DMS153 treated with DMSO at 0.1 percent for 48 hours (cell line): ENCODE results near the gene OAS2.
A peak's percentile ranks its signal among the peaks of the same experiment; 100 is the strongest.

Experiments
- DNase-seq: peaks from one replicate; lab custom pipeline; 2025; ENCODE audit not compliant: unreplicated experiment; lab: John Stamatoyannopoulos, UW

Gene OAS2, protein sequence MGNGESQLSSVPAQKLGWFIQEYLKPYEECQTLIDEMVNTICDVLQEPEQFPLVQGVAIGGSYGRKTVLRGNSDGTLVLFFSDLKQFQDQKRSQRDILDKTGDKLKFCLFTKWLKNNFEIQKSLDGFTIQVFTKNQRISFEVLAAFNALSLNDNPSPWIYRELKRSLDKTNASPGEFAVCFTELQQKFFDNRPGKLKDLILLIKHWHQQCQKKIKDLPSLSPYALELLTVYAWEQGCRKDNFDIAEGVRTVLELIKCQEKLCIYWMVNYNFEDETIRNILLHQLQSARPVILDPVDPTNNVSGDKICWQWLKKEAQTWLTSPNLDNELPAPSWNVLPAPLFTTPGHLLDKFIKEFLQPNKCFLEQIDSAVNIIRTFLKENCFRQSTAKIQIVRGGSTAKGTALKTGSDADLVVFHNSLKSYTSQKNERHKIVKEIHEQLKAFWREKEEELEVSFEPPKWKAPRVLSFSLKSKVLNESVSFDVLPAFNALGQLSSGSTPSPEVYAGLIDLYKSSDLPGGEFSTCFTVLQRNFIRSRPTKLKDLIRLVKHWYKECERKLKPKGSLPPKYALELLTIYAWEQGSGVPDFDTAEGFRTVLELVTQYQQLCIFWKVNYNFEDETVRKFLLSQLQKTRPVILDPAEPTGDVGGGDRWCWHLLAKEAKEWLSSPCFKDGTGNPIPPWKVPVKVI

DNA sequence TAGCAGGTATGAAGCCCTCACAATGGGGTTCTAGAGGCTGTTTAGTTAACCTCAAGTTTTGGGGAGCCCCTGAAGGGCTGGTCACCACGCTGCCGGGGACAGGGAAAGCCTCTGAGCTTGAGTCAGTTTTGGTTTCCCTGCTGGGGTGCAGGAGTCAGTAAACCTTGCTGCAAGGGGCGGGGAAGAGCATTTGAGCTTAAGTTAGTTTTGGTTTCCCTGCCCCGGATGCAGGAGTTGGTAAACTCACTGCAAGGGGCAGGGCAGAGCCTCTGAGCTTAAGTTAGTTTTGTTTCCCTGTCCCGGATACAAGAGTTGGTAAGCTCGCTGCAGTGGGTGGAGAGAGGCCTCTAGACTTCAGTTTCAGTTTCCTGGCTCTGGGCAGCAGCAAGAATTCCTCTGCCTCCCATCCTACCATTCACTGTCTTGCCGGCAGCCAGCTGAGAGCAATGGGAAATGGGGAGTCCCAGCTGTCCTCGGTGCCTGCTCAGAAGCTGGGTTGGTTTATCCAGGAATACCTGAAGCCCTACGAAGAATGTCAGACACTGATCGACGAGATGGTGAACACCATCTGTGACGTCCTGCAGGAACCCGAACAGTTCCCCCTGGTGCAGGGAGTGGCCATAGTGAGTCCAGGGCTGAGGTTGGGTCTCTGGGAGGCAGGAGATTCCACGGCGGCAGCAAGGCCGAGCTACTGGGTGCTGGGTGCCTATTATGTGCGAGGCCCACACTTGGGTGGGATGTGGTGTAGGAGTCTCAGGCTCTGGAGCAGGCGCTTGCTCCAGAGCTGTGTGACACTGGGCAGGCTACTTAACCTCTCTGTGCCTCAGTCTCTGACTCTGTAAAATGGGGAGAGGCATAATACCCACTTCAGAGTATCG is at the start of gene OAS2:
OAS2 (plus strand) TSS at position 357 of the 878 bp plus-strand sequence; CDS start at position 447, 90 bp downstream.
- DNase-seq = no peak

DNA sequence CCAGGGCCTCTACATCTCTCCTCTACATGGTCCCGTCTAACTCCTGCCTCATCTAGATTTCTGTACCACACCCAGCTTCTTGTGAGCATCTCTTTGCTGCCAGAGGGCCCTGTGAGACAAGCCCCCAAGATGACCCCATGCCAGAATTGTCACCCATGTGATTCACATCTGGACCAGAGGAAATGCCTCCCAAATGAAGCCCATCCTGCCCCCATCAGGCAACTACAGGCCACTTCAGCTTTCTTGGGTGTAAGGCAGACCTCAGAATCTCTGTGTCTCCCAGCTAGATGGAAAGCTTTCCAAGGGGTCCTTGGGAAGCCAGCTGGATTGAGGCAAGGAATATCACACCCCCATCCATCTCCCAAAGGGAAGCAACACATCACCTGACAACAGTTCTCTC is 49.3 kb upstream of the OAS2 start:
- DNase-seq = no peak

DNA sequence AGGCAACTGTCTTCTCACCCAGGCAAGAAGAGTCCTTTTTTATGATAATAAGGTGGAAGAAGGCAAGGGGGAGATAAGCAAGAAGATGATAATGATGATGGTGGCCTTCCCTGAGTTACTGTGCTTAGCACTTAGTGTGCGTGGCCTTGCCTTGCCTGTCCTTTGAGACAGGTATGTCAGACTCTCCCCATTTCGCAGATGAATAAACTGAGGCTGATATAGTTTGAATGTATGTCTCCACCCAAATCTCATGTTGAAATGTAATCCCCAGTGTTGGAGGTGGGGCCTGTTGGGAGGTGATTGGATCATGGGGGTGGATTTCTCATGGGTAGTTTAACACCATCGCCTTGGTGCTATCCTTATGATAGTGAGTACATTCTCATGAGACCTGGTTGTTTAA is 48.6 kb upstream of the OAS2 start:
- no peak for DNase-seq

DNA sequence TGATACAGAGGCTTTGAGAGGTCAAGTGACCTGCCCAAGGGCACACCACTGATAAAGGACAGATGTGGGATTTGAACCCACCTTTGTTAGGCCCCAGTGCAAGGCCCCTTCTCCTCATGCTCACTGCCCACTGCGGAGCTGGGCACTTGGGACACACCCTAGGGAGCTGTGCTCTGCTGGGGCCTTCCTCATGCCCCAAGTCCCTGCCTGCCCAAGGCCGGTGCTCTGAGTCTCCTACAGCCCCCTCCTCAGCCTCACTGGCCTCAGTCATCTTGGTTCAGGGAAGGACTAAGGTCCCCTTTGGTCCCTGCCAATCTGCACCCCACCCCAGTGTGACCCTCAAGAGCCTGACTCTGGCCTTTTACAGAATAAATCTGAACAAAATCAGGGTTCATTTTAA is 48.0 kb upstream of the OAS2 start:
- no peak for DNase-seq

DNA sequence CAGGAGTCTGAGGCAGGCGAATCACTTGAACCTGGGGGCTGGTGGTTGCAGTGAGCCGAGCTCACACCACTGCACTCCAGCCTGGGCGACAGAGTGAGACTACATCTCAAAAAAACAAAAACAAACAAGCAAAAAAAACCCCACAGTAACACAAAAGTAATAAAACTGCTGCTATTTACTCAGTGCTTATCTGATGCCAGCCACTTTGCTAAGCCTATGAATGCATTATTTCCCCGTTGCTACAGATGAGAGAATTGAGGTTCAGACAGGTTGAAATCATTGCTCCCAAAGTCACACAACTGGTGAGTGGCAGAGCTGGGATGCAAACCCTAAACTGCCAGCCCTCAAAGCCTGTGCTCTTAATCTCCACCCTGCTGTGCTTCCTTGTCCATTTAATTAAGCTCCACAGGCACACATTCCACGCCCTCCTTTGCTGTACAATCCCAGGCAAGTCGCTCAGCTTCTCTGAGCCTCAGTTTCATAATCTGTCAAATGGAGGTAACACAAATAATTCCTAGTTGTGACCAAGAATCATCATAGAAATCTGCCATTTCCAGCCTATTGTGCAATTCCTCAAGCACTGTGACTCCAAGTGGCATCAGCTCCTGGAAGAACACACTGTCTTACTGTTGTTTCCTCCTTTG is 45.7 kb upstream of the OAS2 start:
- no peak for DNase-seq

DNA sequence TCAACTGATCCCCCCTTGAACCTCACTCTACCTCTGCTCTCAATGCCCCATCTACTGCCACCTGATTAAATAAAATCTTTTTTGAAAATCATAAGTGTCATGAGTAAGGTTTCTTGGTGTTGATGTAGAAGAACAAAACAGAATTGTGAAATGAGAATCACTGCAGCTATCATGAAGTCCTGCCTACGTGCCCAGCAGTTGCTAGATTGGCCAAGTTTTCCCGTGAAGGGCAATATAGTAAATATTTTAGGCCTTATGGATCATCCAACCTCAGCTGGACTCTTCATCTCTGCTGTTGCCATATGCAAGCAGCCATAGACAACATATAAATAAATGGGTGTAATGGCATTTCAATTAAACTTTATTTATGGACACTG is 45.2 kb upstream of the OAS2 start:
- no peak for DNase-seq

DNA sequence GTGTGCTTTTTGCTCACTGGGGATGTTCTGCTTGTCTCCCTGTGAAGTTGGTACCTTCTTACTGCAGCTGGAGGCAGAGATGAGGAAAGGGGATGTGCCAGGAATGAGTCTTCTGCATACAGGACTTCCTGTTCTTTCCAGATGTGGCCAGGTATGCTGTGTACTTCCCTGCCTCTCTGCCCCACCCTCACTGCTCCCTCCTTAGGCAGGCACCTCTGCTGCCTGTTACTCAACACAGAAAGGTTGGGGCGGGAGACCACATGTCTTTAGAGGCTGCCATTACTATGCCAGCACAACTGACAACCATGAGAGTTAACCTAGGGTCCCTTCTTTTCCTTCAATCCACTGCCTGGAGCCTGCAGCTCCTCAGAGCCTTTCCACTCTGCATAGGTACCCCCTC is 42.1 kb upstream of the OAS2 start:
- no peak for DNase-seq

DNA sequence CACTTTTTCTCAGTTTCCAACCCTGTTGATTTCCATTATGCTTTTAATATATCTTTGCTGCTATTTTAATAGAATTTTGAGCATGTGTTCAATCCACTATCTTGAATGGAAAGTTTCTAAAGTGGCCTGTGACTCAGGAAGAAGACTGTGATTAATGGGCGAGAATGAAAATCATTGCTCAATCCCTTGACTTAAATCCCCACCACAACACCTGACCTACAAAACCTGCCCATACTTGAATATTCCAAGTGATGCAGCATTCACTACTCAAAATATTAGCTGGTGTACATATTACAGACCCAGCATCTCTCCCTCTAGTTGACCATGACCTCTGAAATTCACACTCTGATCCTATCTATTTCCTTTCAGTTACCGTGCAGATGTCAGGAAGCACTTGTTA is 41.4 kb upstream of the OAS2 start:
- DNase-seq = no peak

DNA sequence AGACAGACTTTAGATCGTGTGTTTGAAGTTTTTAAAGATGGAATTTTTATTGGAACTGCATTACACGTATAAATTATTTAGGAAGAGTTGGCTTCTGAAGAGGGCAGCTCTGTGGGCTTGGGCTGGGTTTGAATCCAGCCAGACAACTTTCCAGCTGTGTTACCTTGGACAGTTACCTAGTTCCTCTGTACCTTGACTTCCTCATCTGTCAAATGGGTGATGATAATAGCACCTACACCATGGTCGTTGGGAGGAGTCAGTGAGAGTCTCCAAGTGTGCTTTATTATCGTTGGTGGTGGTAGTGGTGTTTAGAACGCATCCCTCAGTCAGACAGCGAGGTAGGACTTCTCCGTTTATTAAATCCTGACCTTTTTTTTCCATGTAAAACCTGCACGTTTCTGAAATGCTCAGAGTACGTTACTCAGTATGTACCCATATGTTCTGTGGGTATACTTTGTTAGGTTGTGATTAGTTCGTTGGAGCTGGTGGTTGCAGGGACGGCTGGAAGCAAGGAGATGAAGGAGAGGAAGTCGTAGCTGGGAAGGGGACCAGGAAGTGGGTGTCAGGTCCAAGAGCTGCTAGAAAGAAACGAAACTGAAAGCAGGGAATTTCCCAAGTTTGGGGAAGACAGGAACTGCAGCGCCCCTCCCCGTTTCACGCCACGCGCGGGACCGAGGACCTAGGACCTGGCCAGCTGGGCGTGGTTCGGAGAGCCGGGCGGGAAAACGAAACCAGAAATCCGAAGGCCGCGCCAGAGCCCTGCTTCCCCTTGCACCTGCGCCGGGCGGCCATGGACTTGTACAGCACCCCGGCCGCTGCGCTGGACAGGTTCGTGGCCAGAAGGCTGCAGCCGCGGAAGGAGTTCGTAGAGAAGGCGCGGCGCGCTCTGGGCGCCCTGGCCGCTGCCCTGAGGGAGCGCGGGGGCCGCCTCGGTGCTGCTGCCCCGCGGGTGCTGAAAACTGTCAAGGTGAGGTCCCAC is 40.3 kb upstream of the OAS2 start, which contains the start of gene OAS3:
OAS3 (plus strand) TSS at position 734 of the 979 bp plus-strand sequence; CDS start at position 791, 57 bp downstream.
- DNase-seq = peak; percentile 72

DNA sequence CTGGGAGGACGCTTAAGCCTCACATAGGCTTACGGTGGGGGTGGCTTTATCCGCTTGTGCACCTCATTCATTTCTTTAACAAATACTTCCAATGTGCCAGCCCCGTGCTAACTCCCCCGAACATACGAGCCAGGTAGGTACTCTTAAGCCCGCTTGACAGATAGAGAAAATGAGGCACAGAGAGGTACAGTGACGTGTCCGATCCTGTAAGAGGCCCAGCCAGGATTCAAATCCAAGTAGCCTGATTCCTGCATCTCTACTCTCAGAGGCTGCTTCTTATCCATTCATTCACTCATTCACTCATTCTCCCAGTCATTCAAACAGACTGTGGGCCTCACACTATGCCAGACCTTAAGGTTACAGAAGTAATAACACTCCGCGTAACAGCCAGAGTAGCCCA is 39.6 kb upstream of the OAS2 start:
- no peak for DNase-seq

DNA sequence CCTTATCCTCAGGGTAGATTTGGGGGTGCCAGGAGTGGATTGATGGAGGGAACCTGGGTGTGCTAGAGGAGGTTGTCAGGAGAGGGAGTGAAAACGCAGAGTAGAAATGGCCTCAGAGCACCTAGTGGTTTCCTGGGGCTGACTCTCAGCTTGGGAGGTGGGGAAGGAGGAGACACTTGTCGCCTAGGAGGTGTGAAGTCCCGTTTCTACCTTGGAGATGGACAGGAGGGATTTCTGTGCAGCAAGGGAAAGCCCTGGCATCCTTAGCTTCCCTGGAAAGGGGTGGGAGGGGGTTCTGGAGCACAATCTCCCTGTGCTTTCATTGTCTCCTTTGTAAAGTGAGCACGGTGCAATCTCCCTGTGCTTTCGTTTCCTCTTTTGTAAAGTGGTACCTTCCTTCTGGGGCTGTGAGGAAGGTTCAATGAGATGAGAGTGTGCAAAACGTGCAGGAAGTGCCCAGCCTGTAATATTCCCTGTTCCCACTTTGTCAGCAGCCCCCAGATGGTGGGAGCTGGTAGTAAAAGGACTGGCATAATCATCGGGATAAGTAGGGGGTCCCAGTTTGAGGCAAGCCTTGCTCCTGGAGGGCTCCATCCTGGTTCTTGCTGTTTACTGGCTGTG is 38.4 kb upstream of the OAS2 start:
- DNase-seq = no peak

DNA sequence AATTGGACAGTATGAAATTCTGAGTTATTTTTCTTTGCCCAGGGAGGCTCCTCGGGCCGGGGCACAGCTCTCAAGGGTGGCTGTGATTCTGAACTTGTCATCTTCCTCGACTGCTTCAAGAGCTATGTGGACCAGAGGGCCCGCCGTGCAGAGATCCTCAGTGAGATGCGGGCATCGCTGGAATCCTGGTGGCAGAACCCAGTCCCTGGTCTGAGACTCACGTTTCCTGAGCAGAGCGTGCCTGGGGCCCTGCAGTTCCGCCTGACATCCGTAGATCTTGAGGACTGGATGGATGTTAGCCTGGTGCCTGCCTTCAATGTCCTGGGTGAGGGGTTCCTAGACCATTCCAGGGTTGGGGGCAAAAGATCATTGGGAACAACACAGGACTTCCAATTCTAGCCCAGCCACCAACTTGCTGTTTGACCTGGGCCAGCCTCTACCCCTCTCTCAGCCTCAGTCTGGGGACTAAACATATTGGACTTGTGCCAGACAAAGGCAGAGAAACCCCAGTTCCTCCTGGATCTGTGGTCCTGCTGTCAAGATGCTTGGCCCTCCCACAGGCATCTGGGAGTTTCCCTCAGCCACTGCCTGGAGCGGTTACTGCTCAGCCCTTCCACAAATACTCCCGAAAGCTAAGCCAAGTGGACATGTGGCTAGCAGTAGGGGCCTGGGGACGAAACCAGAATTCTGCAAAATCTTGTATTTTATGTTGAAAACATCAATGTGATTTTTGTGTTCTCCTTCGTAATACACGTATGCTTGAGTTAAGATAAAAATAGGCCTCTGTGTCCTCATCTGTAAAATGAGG is 36.6 kb upstream of the OAS2 start:
- no peak for DNase-seq

DNA sequence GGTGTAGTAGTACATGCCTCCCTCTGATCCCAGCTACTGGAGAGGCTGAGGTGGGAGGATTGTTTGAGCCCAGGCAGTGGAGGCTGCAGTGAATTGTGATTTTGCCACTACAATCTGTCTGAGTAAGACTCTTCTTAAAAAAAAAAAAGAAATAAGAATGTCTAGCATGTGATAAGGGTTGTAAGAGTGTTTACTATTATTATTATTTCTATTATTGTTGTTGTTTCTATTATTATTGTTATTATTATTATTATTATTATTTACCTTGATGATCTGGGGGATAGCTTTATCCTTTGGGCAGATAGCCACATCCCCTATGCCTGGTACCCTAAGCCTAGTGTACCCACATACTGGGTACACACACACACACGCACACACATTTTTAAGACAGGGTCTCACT is 35.7 kb upstream of the OAS2 start:
- DNase-seq = no peak

DNA sequence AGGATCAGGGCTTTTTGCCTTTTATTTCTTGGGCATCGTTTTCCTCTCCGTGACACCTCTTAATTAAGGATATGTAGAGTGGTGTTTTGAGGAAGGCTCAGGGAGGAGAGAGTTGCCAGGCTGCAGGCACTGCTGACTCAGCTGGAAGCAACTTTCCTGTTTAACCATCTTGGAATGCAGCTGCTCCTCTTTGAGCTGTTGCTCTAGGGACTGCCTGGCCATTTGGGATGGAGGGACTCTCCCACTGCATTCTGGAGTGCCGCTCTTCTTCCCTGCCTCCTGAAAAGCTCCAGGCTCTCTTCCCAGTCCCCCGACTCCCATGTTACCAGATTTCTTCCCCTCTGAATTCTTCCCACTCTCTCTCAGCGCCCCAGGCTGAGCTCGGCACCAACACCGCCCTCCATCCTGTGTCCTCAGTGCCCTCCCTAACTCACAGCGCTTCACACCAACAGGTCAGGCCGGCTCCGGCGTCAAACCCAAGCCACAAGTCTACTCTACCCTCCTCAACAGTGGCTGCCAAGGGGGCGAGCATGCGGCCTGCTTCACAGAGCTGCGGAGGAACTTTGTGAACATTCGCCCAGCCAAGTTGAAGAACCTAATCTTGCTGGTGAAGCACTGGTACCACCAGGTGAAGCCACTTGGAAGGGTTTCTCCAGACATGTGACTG is 34.2 kb upstream of the OAS2 start:
- DNase-seq = no peak

DNA sequence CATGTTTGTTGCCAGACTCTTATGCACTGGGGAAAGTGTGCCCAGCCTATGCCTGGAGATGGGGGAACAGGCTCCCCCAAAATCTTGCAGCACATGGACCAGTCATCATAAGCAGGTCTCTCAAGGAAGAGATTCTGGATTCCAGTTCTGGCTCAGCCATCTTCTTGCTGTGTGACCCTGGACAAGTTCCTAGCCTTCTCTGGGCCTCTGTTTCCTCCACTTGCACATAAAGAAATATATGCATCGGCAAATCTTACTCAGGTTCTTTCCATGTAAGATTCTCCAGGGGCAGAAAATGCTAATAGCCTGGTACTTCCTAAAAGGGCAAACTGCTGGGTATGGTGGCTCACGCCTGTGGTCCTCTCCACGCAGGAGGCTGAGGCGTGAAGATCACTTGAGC is 32.8 kb upstream of the OAS2 start:
- no peak for DNase-seq

DNA sequence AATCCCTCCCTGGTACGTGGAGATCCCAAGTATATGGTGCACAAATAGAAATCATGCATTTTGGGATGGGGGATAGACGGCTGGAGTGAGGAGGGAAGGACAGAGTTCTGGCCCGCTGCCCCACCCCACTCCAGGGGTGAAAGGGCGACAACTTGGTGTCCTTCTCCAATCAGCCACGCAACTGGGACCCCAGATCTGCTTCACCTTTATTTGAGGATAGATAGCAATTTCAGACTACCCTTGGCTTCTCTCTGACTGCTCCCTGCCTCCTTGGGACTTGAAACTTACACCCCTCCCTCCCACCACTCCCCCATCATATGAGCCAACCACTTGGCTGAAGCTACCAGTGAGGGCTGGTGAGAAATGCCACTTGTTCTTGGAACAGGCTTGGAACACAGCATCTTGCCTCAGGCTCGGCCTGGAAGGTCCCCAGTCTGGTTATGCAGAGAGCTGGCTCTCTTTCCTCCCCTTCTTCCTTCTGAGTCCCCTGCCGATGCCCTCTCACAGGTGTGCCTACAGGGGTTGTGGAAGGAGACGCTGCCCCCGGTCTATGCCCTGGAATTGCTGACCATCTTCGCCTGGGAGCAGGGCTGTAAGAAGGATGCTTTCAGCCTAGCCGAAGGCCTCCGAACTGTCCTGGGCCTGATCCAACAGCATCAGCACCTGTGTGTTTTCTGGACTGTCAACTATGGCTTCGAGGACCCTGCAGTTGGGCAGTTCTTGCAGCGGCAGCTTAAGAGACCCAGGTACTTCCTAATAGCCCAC is 31.9 kb upstream of the OAS2 start:
- DNase-seq = no peak

DNA sequence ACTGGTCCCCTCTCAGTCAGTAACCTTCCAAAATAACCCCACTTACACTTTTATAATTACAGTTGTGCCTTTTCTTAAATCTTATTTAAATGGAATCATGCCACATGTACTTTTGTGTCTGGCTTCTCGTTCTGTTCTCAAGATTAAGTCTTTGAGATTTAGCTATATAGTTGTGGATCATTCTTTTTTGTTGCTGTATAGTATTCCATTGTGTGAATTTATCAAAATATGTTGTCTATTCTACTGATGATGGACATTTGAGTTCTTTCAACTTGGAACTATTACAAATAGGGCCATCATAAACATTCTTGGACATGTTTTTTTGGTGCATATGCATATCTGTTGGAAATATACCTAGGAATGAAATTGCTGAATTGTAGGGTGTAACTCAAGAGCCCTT is 31.0 kb upstream of the OAS2 start:
- no peak for DNase-seq
